Loucy (cell line): Measurements from ENCODE around the gene EXD3.

Experiments used
- EZH2phosphoT487 ChIP-seq: fragments of 200-600 bp; IDR thresholded peaks from 2 replicates; pipeline ENCODE4 v1.6.1; 2018; ENCODE audit warnings: antibody characterized with exemption, mild to moderate bottlenecking, moderate library complexity, borderline replicate concordance
- TF ChIP-seq, protein P1 (sequence below): fragments of 200-600 bp; sonication (generic); conservative IDR thresholded peaks from 2 replicates; pipeline ENCODE4 v1.5.1; 2014; ENCODE audit warnings: mild to moderate bottlenecking, antibody characterized with exemption, low read length

DNA sequence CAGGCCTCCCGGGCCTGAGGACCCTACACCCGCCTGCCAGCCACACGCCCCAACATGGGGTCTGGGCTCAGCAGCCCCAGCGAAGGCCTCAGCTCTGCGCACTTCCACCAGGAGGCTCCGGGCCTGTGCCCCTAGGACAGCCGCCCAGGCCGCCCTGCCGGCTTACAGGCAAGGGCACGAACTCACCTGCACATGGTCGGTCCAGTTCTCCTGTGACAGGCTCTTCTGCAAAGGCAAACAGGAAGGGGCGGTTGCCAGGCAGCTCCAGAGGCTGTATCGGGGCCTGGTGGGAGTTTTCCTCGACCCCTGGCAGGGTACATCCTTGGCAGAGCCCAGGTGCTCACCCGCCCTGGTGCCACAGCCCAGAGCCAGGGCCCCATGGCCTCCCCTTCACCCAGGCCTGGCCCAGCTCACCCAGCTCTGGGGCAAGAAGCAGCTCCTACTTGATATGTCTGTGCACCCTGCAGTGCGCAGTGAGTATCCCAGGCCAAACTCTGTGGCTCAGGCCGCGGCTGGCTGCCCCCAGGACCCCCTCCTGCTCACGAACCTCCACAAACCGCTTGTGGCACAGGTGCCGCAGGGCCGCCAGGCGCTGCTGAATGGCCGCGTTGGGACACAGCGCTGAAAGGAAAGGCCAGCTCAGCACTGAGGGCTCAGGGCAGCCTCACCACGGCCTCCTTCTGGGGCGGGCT lies 68.7 kb downstream of the EXD3 start:
- TF ChIP-seq, protein P1, sequence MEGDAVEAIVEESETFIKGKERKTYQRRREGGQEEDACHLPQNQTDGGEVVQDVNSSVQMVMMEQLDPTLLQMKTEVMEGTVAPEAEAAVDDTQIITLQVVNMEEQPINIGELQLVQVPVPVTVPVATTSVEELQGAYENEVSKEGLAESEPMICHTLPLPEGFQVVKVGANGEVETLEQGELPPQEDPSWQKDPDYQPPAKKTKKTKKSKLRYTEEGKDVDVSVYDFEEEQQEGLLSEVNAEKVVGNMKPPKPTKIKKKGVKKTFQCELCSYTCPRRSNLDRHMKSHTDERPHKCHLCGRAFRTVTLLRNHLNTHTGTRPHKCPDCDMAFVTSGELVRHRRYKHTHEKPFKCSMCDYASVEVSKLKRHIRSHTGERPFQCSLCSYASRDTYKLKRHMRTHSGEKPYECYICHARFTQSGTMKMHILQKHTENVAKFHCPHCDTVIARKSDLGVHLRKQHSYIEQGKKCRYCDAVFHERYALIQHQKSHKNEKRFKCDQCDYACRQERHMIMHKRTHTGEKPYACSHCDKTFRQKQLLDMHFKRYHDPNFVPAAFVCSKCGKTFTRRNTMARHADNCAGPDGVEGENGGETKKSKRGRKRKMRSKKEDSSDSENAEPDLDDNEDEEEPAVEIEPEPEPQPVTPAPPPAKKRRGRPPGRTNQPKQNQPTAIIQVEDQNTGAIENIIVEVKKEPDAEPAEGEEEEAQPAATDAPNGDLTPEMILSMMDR: no peak
- no peak for TF ChIP-seq EZH2phosphoT487
